HepG2 (cell line): Measurements from ENCODE around the gene MARF1. TPM values are rescaled to one million over a fixed set of nuclear protein-coding genes. Genes with fewer than 3 reads are reported as not detected.
A peak's percentile ranks its signal among the peaks of the same experiment; 100 is the strongest.

Experiments used
- E2F2 ChIP-seq: sonication (generic); formaldehyde crosslinking; IDR thresholded peaks from 2 replicates; pipeline ENCODE4 v1.4.0; 2020; ENCODE audit warnings: missing genetic modification reagents, borderline replicate concordance
- EHMT2 ChIP-seq: fragments of 200-600 bp; sonication (generic); IDR thresholded peaks from 2 replicates; pipeline ENCODE4 v1.7.0; 2017; ENCODE audit warnings: antibody characterized with exemption, low read depth, low read length, borderline replicate concordance
- ETV5 ChIP-seq: IDR thresholded peaks from 2 replicates; pipeline ENCODE4 v1.6.1; 2018; ENCODE audit warnings: missing biosample characterization, missing genetic modification reagents, inconsistent platforms, borderline replicate concordance
- GATAD1 ChIP-seq: IDR thresholded peaks from 2 replicates; pipeline ENCODE4 v1.6.1; 2016; ENCODE audit warnings: missing genetic modification reagents, missing compliant biosample characterization
- HIVEP1 ChIP-seq: sonication (generic); formaldehyde crosslinking; IDR thresholded peaks from 2 replicates; pipeline ENCODE4 v1.4.0; 2020; ENCODE audit warnings: mild to moderate bottlenecking, missing genetic modification reagents
- KAT7 ChIP-seq: IDR thresholded peaks from 2 replicates; pipeline ENCODE4 v1.6.1; 2018; ENCODE audit warnings: borderline replicate concordance, missing compliant biosample characterization
- KDM6A ChIP-seq: IDR thresholded peaks from 2 replicates; pipeline ENCODE4 v1.6.1; 2016; ENCODE audit warnings: low read depth
- KMT2B ChIP-seq: IDR thresholded peaks from 2 replicates; pipeline ENCODE4 v1.6.1; 2016; ENCODE audit warnings: missing genetic modification reagents, missing compliant biosample characterization
- MAZ ChIP-seq, 2 experiments: sonication (generic) in 1 of 2; formaldehyde crosslinking in 1 of 2; IDR thresholded peaks; 2 replicates each; pipeline versions ENCODE4 v1.5.0 to v1.6.1; 2012 to 2020; ENCODE audit warnings: low read depth in 2 of 2, mild to moderate bottlenecking in 2 of 2, borderline replicate concordance in 1 of 2, improper control_type of control experiment in 1 of 2, low read length in 1 of 2, missing genetic modification reagents in 1 of 2, moderate library complexity in 1 of 2
- MTA3 ChIP-seq: sonication (generic); formaldehyde crosslinking; IDR thresholded peaks from 2 replicates; pipeline ENCODE4 v1.4.0; 2020; ENCODE audit warnings: missing genetic modification reagents
- NR2F2 ChIP-seq: IDR thresholded peaks from 2 replicates; pipeline ENCODE4 v1.6.1; 2012; ENCODE audit warnings: low read depth, inconsistent platforms, borderline replicate concordance
- PAF1 ChIP-seq: IDR thresholded peaks from 2 replicates; pipeline ENCODE4 v1.6.1; 2016; ENCODE audit warnings: missing genetic modification reagents, missing compliant biosample characterization
- PHF8 ChIP-seq: sonication (generic); formaldehyde crosslinking; IDR thresholded peaks from 2 replicates; pipeline ENCODE4 v1.5.0; 2020; ENCODE audit warnings: missing genetic modification reagents
- SMYD3 ChIP-seq: sonication (generic); formaldehyde crosslinking; IDR thresholded peaks from 2 replicates; pipeline ENCODE4 v1.8.1; 2023; ENCODE audit warnings: mild to moderate bottlenecking, missing genetic modification reagents
- SRY ChIP-seq: sonication (generic); formaldehyde crosslinking; IDR thresholded peaks from 2 replicates; pipeline ENCODE4 v1.8.0; 2022; ENCODE audit warnings: mild to moderate bottlenecking, missing genetic modification reagents
- SSRP1 ChIP-seq: IDR thresholded peaks from 2 replicates; pipeline ENCODE4 v1.6.1; 2016; ENCODE audit warnings: control low read depth
- TAF1 ChIP-seq: sonication (generic); formaldehyde crosslinking; IDR thresholded peaks from 2 replicates; pipeline ENCODE4 v1.4.0; 2020; ENCODE audit warnings: missing genetic modification reagents
- TMF1 ChIP-seq: sonication (generic); formaldehyde crosslinking; IDR thresholded peaks from 2 replicates; pipeline ENCODE4 v1.8.1; 2022; ENCODE audit warnings: low read depth, missing genetic modification reagents
- ZBTB20 ChIP-seq: sonication (generic); formaldehyde crosslinking; IDR thresholded peaks from 2 replicates; pipeline ENCODE4 v1.8.1; 2023; ENCODE audit warnings: missing genetic modification reagents, low read depth, mild to moderate bottlenecking, borderline replicate concordance
- ZNF253 ChIP-seq: sonication (generic); formaldehyde crosslinking; IDR thresholded peaks from 2 replicates; pipeline ENCODE4 v1.8.0; 2022; ENCODE audit warnings: mild to moderate bottlenecking, missing genetic modification reagents, borderline replicate concordance
- ZNF274 ChIP-seq: sonication (generic); formaldehyde crosslinking; IDR thresholded peaks from 2 replicates; pipeline ENCODE4 v1.5.1; 2020; ENCODE audit warnings: mild to moderate bottlenecking, missing genetic modification reagents
- ZNF589 ChIP-seq: sonication (generic); formaldehyde crosslinking; conservative IDR thresholded peaks from 2 replicates; pipeline ENCODE4 v1.8.0; 2022; ENCODE audit warnings: mild to moderate bottlenecking, moderate library complexity, missing genetic modification reagents
- ZNF670 ChIP-seq: sonication (generic); formaldehyde crosslinking; IDR thresholded peaks from 2 replicates; pipeline ENCODE4 v1.8.0; 2022; ENCODE audit warnings: mild to moderate bottlenecking, missing genetic modification reagents, borderline replicate concordance
- ZNF749 ChIP-seq: sonication (generic); formaldehyde crosslinking; IDR thresholded peaks from 2 replicates; pipeline ENCODE4 v1.8.0; 2022; ENCODE audit warnings: mild to moderate bottlenecking, missing genetic modification reagents, moderate library complexity, borderline replicate concordance
- ZNF773 ChIP-seq: sonication (generic); formaldehyde crosslinking; IDR thresholded peaks from 2 replicates; pipeline ENCODE4 v1.4.0; 2020; ENCODE audit warnings: missing genetic modification reagents, borderline replicate concordance
- ZNF776 ChIP-seq: sonication (generic); formaldehyde crosslinking; IDR thresholded peaks from 2 replicates; pipeline ENCODE4 v1.4.0; 2020; ENCODE audit warnings: mild to moderate bottlenecking, missing genetic modification reagents
- ZNF784 ChIP-seq: sonication (generic); formaldehyde crosslinking; IDR thresholded peaks from 2 replicates; pipeline ENCODE4 v1.5.1; 2020; ENCODE audit warnings: missing genetic modification reagents, mild to moderate bottlenecking, borderline replicate concordance
- ZSCAN20 ChIP-seq: sonication (generic); formaldehyde crosslinking; IDR thresholded peaks from 2 replicates; pipeline ENCODE4 v1.4.0; 2020; ENCODE audit warnings: missing genetic modification reagents, mild to moderate bottlenecking, borderline replicate concordance
- polyA plus RNA-seq, 8 experiments: library from polyadenylated mRNA; depleted of rRNA in 3 of 8; stranded (reverse) in 7 of 8; unstranded in 1 of 8; fragments of >200 nt; fragmentation: Illumina TruSeq in 4 of 8; extraction: Trizol in 4 of 8; gene quantifications; 2 replicates each; pipeline versions ENCODE4 v1.2.1 to v1.2.3, GENCODE V29; 2011 to 2016; ENCODE audit warnings: low read depth in 4 of 8, missing spikeins in 1 of 8, mixed read lengths in 1 of 8; ENCODE audit not compliant: insufficient read depth in 1 of 8
- total RNA-seq, 5 experiments: library from RNA; depleted of rRNA; stranded (reverse); fragments of >200 nt; fragmentation: Illumina TruSeq; extraction: Trizol; gene quantifications; 2 replicates each; pipeline ENCODE4 v1.2.3, GENCODE V29; 2016; ENCODE audit warnings: low read depth in 1 of 5

The MARF1 gene
- total and polyA plus RNA-seq, 2 of the 13 experiments (the other 11 are each of a cell fraction or from before 2014, with no cell fraction given) = 8.7 to 20.7 TPM

GRCh38 chr16:15643048-15643945, at the start of gene MARF1 (continued):
- TF ChIP-seq MAZ (IDR thresholded peaks at IDR 0.05; ENCODE audit: borderline replicate concordance, low read depth, low read length) (peak; percentile 95), MAZ (CRISPR knock-in tag; IDR thresholded peaks at IDR 0.05; ENCODE audit: low read depth) (no peak), ZSCAN20 (CRISPR knock-in tag) (no peak; the same call in 1 of the 2 replicates), HIVEP1 (CRISPR knock-in tag) (peak; percentile 87; the same call in 1 of the 2 replicates), ZBTB20 (CRISPR knock-in tag) (no peak), MTA3 (CRISPR knock-in tag) (0 out of 2 replicates have a peak, but pooled peaks have one; percentile 72), ZNF670 (CRISPR knock-in tag) (peak; percentile 33; the same call in 1 of the 2 replicates), ZNF784 (CRISPR knock-in tag) (no peak; the same call in 1 of the 2 replicates), SSRP1 (peak; percentile 63; the same call in 1 of the 2 replicates), KDM6A (CRISPR knock-in tag) (0 out of 2 replicates have a peak, but pooled peaks have one; percentile 12), PHF8 (CRISPR knock-in tag) (peak; percentile 91), ZNF253 (CRISPR knock-in tag) (peak; percentile 87), EHMT2 (peak; percentile 6; the same call in 1 of the 2 replicates), ZNF589 (CRISPR knock-in tag) (0 out of 2 replicates have a peak, but pooled peaks have one; percentile 16), ETV5 (CRISPR knock-in tag) (peak; percentile 81), ZNF776 (CRISPR knock-in tag) (0 out of 2 replicates have a peak, but pooled peaks have one; percentile 46), PAF1 (CRISPR knock-in tag) (peak; percentile 30; the same call in 1 of the 2 replicates), SMYD3 (CRISPR knock-in tag) (0 out of 2 replicates have a peak, but pooled peaks have one; percentile 7), ZNF274 (CRISPR knock-in tag) (no peak; the same call in 1 of the 2 replicates), KMT2B (CRISPR knock-in tag) (peak; percentile 82; the same call in 1 of the 2 replicates), GATAD1 (CRISPR knock-in tag) (peak; percentile 89), NR2F2 (0 out of 2 replicates have a peak, but pooled peaks have one; percentile 7), SRY (CRISPR knock-in tag) (peak; percentile 62; the same call in 1 of the 2 replicates), TAF1 (CRISPR knock-in tag) (peak; percentile 77), ZNF749 (CRISPR knock-in tag) (peak; percentile 72; the same call in 1 of the 2 replicates), TMF1 (CRISPR knock-in tag) (peak; percentile 54), E2F2 (CRISPR knock-in tag) (0 out of 2 replicates have a peak, but pooled peaks have one; percentile 35), ZNF773 (CRISPR knock-in tag) (no peak), KAT7 (CRISPR knock-in tag) (peak; percentile 55)
